HL-60 (cell line): ENCODE measurements around the gene STKLD1.

ENCODE experiments used
- DNase-seq, 2 experiments: peaks; one replicate each; pipeline ENCODE4 v3.0.0-alpha.2; 2010 to 2020; ENCODE audit warnings: low read depth in 1 of 2, low spot score in 1 of 2
- H3K27ac ChIP-seq: fragments of 250-450 bp; sonication (Bioruptor Pico); replicated peaks from 2 replicates; pipeline ENCODE4 v1.5.1; 2020; ENCODE audit warnings: mild to moderate bottlenecking, moderate library complexity
- H3K27me3 ChIP-seq: fragments of 250-450 bp; sonication (Bioruptor Pico); 2 replicates; pipeline ENCODE4 v1.5.1; 2021; ENCODE audit warnings: mild to moderate bottlenecking, moderate library complexity; ENCODE audit not compliant: insufficient read depth, poor library complexity, severe bottlenecking
- H3K4me3 ChIP-seq: replicated peaks from 2 replicates; pipeline ENCODE4 v1.5.1; 2011; ENCODE audit warnings: mild to moderate bottlenecking, control low read depth, low read length; ENCODE audit not compliant: insufficient read depth
- GABPA ChIP-seq: IDR thresholded peaks from 2 replicates; pipeline ENCODE4 v1.6.1; 2012; ENCODE audit warnings: low read depth
- POLR2AphosphoS5 ChIP-seq: IDR thresholded peaks from 2 replicates; pipeline ENCODE4 v1.6.1; 2012; ENCODE audit warnings: low read depth
- SPI1 ChIP-seq: IDR thresholded peaks from 2 replicates; pipeline ENCODE4 v1.6.1; 2012; ENCODE audit warnings: low read depth, mild to moderate bottlenecking, borderline replicate concordance
- TF ChIP-seq, protein P1 (sequence below): IDR thresholded peaks from one replicate; pipeline ENCODE4 v1.5.1; 2011; ENCODE audit warnings: low read length, control low read depth, inconsistent platforms; ENCODE audit not compliant: insufficient read depth
- TF ChIP-seq, protein P2 (sequence below): IDR thresholded peaks from 2 replicates; pipeline ENCODE4 v1.6.1; 2012; ENCODE audit warnings: low read depth; ENCODE audit not compliant: insufficient replicate concordance

Gene STKLD1

DNA sequence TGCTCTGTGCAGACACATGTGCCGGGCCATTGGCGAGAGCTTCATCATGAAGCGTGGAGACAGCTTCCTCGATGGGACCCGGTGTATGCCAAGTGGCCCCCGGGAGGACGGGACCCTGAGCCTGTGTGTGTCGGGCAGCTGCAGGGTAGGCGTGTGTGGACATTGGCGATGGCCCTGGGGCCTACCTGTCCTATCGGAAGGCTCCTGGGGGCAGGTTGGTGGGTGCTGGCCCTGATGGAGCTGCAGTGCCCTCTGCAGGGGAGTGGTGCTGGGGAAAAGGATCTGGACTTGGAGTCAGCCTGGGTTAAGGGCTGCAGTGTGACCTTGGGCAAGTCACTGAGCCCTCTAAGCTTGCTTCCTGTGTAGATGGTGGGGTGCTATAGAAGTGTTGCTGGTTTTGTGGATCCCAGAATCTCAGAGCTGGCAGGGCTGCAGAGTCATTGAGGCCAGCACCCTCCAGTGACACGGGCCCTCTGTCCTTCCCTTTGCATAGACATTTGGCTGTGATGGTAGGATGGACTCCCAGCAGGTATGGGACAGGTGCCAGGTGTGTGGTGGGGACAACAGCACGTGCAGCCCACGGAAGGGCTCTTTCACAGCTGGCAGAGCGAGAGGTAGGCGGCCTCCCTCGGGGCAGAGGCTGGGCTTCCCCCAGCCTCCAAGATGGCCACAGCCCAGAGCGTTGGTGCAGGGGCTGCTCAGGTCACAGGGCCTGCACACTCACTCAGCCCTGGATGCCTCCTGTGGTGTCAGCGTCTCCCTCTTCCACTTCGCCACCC is 61.8 kb downstream of the STKLD1 start:
- Histone ChIP-seq H3K27me3 (no peaks in the 10 kb centered on the region), H3K4me3 (no peak overlapping the region), H3K27ac (no peak overlapping the region)
- TF ChIP-seq GABPA, result no peak
- TF ChIP-seq, protein P1, sequence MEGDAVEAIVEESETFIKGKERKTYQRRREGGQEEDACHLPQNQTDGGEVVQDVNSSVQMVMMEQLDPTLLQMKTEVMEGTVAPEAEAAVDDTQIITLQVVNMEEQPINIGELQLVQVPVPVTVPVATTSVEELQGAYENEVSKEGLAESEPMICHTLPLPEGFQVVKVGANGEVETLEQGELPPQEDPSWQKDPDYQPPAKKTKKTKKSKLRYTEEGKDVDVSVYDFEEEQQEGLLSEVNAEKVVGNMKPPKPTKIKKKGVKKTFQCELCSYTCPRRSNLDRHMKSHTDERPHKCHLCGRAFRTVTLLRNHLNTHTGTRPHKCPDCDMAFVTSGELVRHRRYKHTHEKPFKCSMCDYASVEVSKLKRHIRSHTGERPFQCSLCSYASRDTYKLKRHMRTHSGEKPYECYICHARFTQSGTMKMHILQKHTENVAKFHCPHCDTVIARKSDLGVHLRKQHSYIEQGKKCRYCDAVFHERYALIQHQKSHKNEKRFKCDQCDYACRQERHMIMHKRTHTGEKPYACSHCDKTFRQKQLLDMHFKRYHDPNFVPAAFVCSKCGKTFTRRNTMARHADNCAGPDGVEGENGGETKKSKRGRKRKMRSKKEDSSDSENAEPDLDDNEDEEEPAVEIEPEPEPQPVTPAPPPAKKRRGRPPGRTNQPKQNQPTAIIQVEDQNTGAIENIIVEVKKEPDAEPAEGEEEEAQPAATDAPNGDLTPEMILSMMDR, result no peak
- TF ChIP-seq POLR2AphosphoS5, result no peak
- TF ChIP-seq, protein P2, sequence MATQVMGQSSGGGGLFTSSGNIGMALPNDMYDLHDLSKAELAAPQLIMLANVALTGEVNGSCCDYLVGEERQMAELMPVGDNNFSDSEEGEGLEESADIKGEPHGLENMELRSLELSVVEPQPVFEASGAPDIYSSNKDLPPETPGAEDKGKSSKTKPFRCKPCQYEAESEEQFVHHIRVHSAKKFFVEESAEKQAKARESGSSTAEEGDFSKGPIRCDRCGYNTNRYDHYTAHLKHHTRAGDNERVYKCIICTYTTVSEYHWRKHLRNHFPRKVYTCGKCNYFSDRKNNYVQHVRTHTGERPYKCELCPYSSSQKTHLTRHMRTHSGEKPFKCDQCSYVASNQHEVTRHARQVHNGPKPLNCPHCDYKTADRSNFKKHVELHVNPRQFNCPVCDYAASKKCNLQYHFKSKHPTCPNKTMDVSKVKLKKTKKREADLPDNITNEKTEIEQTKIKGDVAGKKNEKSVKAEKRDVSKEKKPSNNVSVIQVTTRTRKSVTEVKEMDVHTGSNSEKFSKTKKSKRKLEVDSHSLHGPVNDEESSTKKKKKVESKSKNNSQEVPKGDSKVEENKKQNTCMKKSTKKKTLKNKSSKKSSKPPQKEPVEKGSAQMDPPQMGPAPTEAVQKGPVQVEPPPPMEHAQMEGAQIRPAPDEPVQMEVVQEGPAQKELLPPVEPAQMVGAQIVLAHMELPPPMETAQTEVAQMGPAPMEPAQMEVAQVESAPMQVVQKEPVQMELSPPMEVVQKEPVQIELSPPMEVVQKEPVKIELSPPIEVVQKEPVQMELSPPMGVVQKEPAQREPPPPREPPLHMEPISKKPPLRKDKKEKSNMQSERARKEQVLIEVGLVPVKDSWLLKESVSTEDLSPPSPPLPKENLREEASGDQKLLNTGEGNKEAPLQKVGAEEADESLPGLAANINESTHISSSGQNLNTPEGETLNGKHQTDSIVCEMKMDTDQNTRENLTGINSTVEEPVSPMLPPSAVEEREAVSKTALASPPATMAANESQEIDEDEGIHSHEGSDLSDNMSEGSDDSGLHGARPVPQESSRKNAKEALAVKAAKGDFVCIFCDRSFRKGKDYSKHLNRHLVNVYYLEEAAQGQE, result no peak
- no peak for TF ChIP-seq SPI1
- DNase-seq, result no peak

DNA sequence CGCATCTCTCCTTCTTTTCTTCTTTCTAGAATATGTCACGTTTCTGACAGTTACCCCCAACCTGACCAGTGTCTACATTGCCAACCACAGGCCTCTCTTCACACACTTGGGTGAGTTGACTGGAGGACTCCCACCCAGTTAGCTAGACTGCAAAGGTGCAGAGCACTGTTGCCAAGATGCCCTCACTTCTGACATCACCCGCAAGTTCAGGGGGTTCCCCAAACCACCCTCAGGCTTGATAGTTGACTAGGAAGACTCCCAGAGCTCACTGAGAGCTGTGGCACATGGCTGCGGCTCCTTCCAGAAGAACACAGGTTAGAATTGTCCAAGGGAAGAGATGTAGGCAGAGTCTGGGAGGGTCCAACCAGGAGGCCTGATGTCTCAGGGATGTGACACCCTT is 63.2 kb downstream of the STKLD1 start:
- Histone ChIP-seq H3K4me3 (no peak overlapping the region), H3K27ac (no peak overlapping the region), H3K27me3 (no peaks in the 10 kb centered on the region)
- no peak for TF ChIP-seq POLR2AphosphoS5
- TF ChIP-seq GABPA, result no peak
- TF ChIP-seq, protein P2, result no peak
- no peak for TF ChIP-seq SPI1
- TF ChIP-seq, protein P1, result no peak
- DNase-seq, result no peak

DNA sequence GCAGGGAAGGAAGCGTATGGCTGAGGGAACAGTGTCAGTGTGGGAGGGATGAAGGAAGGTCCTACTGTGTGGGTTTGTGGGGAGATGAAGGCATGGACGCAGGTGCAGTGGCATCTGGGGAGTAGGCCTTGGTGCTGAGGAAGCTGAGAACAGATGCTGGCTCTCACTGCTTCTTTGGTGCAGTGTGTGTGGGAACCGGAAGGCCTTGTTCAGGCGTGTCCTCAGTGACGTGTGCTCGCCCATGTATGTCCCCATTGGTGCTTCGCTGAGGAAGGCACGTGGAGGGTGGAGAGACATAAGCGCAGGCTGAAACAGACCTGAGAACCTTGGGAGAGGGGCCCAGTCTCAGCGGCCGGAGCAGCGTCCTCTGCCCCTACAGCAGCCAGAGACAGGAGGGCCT is 64.7 kb downstream of the STKLD1 start:
- Histone ChIP-seq H3K27ac (no peak overlapping the region), H3K27me3 (no peaks in the 10 kb centered on the region), H3K4me3 (no peak overlapping the region)
- DNase-seq, result no peak
- TF ChIP-seq, protein P2, result no peak
- TF ChIP-seq GABPA (no peak), SPI1 (no peak), POLR2AphosphoS5 (no peak)
- TF ChIP-seq, protein P1, result no peak
